GM19023 (cell line): ENCODE data around the gene EFNA3.

Source experiments
- ATAC-seq: cut with Tn5 transposase; IDR thresholded peaks from one replicate; pipeline ENCODE4 v1.9.1; 2021; ENCODE audit warnings: mild to moderate bottlenecking, moderate library complexity; ENCODE audit not compliant: unreplicated experiment

EFNA3 gene

GRCh38 chr1:155078469-155079209 lies at the start of gene EFNA3:
TSS of gene EFNA3 (plus strand) at chr1:155078837. CDS start at chr1:155078942, 105 bp downstream.
- no peak for ATAC-seq

GRCh38 chr1:155029513-155030242 lies 49.0 kb upstream of the EFNA3 start:
- no peak for ATAC-seq

- no peak for ATAC-seq
Observed at GRCh38 chr1:155030243-155030795, 48.3 kb upstream of the EFNA3 start.

GRCh38 chr1:155030899-155031298 lies 47.7 kb upstream of the EFNA3 start:
- ATAC-seq, result no peak

GRCh38 chr1:155032886-155033285 lies 45.8 kb upstream of the EFNA3 start:
- ATAC-seq, result no peak

- ATAC-seq, result no peak
Observed at GRCh38 chr1:155033524-155033923, 45.1 kb upstream of the EFNA3 start, which contains the start of the genes DCST1 and DCST2. TSS of gene DCST1 (plus strand) at chr1:155033824. CDS start at chr1:155034037, 213 bp downstream. TSS of gene DCST2 (minus strand) at chr1:155033781. CDS start at chr1:155033701, 80 bp downstream.

GRCh38 chr1:155034318-155035208 lies 44.1 kb upstream of the EFNA3 start:
- no peak for ATAC-seq

GRCh38 chr1:155035936-155036335 lies 42.7 kb upstream of the EFNA3 start:
- ATAC-seq, result no peak

GRCh38 chr1:155037043-155037442 lies 41.6 kb upstream of the EFNA3 start:
- ATAC-seq, result no peak

GRCh38 chr1:155037851-155038441 lies 40.7 kb upstream of the EFNA3 start:
- no peak for ATAC-seq

- ATAC-seq, result no peak
Observed at GRCh38 chr1:155038602-155039307, 39.9 kb upstream of the EFNA3 start.

GRCh38 chr1:155039308-155039669 lies 39.3 kb upstream of the EFNA3 start:
- no peak for ATAC-seq

- no peak for ATAC-seq
Observed at GRCh38 chr1:155040358-155041093, 38.1 kb upstream of the EFNA3 start.

GRCh38 chr1:155042789-155043188 lies 35.8 kb upstream of the EFNA3 start:
- ATAC-seq, result no peak

- no peak for ATAC-seq
Observed at GRCh38 chr1:155043301-155043702, 35.3 kb upstream of the EFNA3 start.

GRCh38 chr1:155043793-155044192 lies 34.8 kb upstream of the EFNA3 start:
- no peak for ATAC-seq

GRCh38 chr1:155044365-155044764 lies 34.3 kb upstream of the EFNA3 start:
- no peak for ATAC-seq

- no peak for ATAC-seq
Observed at GRCh38 chr1:155044812-155045657, 33.6 kb upstream of the EFNA3 start.
